ENCODE results near the gene ATP8B2.
"Not testable (repeated sequence)": the region's sequence is repeated elsewhere in the genome, so short reads cannot be mapped to it uniquely, and the experiment has no call there.

ATP8B2 gene

GRCh38 chr1:154320882-154321608 lies 4.3 kb upstream of the ATP8B2 start, which contains the start of gene AQP10:
AQP10 (plus strand) TSS chr1:154321093; CDS start chr1:154321156, 63 bp downstream.
- Histone ChIP-seq H4K20me1 (ENCODE audit: insufficient read depth, low read length) (peaks cover 3% of the 10 kb centered on the region; the same call in 1 of the 2 replicates), H2AFZ (ENCODE audit: low read depth, low read length) (no peak within 1 kb of the TSS), H3K9me3 (ENCODE audit: insufficient read depth, low read length, severe bottlenecking) (peaks cover 12% of the 10 kb centered on the region), H3K9ac (ENCODE audit: low read depth, low read length) (no peak within 1 kb of the TSS), H3K4me2 (ENCODE audit: insufficient read depth, low read length) (no peak within 1 kb of the TSS), H3K27ac (ENCODE audit: low read length) (no peak within 1 kb of the TSS), H3K79me2 (ENCODE audit: insufficient read depth, low read length) (peaks cover 3% of the 10 kb centered on the region), H3K27me3 (ENCODE audit: insufficient read depth, low read length, poor library complexity) (no peaks in the 10 kb centered on the region), H3K36me3 (ENCODE audit: insufficient read depth, low read length) (no peaks in the 10 kb centered on the region), H3K4me1 (ENCODE audit: insufficient read depth, low read length) (peaks cover 17% of the 10 kb centered on the region), H3K4me3 (ENCODE audit: low read depth in 1 of 2, low read length in 2 of 2) (no peak within 1 kb of the TSS)
- TF ChIP-seq CTCF (IDR thresholded peaks at IDR 0.05; ENCODE audit: borderline replicate concordance, extremely low read depth, low read length, poor library complexity, severe bottlenecking) = no peak
- TF ChIP-seq EZH2 (IDR thresholded peaks at IDR 0.05; ENCODE audit: borderline replicate concordance, low read depth, low read length, severe bottlenecking) = no peak
- no peak for DNase-seq
- no peak for ATAC-seq (ENCODE audit: insufficient read depth, low read depth)

GRCh38 chr1:154321609-154321934 lies 3.8 kb upstream of the ATP8B2 start:
- not testable (repeated sequence) for DNase-seq; H3K9me3 ChIP-seq (ENCODE audit: insufficient read depth, low read length, severe bottlenecking); H3K36me3 ChIP-seq (ENCODE audit: insufficient read depth, low read length); H3K79me2 ChIP-seq (ENCODE audit: insufficient read depth, low read length); H4K20me1 ChIP-seq (ENCODE audit: insufficient read depth, low read length); H3K4me2 ChIP-seq (ENCODE audit: insufficient read depth, low read length); H3K27me3 ChIP-seq (ENCODE audit: insufficient read depth, low read length, poor library complexity); H3K27ac ChIP-seq (ENCODE audit: low read length); H2AFZ ChIP-seq (ENCODE audit: low read depth, low read length); H3K4me3 ChIP-seq (ENCODE audit: low read depth in 1 of 2, low read length in 2 of 2); ATAC-seq (ENCODE audit: insufficient read depth, low read depth); H3K9ac ChIP-seq (ENCODE audit: low read depth, low read length)
- H3K4me1 ChIP-seq (ENCODE audit: insufficient read depth, low read length) = peaks cover 22% of the 10 kb centered on the region

GRCh38 chr1:154323493-154323892 lies 1.8 kb upstream of the ATP8B2 start:
- Histone ChIP-seq H3K4me2 (ENCODE audit: insufficient read depth, low read length) (no peak overlapping the region), H3K27ac (ENCODE audit: low read length) (no peak overlapping the region), H3K36me3 (ENCODE audit: insufficient read depth, low read length) (no peaks in the 10 kb centered on the region), H3K9me3 (ENCODE audit: insufficient read depth, low read length, severe bottlenecking) (no peaks in the 10 kb centered on the region), H3K9ac (ENCODE audit: low read depth, low read length) (no peak overlapping the region), H2AFZ (ENCODE audit: low read depth, low read length) (no peak overlapping the region), H3K79me2 (ENCODE audit: insufficient read depth, low read length) (peaks cover 3% of the 10 kb centered on the region), H3K4me3 (ENCODE audit: low read depth in 1 of 2, low read length in 2 of 2) (no peak overlapping the region), H4K20me1 (ENCODE audit: insufficient read depth, low read length) (peaks cover 18% of the 10 kb centered on the region), H3K4me1 (ENCODE audit: insufficient read depth, low read length) (peaks cover 41% of the 10 kb centered on the region), H3K27me3 (ENCODE audit: insufficient read depth, low read length, poor library complexity) (no peaks in the 10 kb centered on the region)
- ATAC-seq (ENCODE audit: insufficient read depth, low read depth) = no peak
- no peak for TF ChIP-seq EZH2 (IDR thresholded peaks at IDR 0.05; ENCODE audit: borderline replicate concordance, low read depth, low read length, severe bottlenecking)
- no peak for TF ChIP-seq CTCF (IDR thresholded peaks at IDR 0.05; ENCODE audit: borderline replicate concordance, extremely low read depth, low read length, poor library complexity, severe bottlenecking)
- DNase-seq = no peak

DNA sequence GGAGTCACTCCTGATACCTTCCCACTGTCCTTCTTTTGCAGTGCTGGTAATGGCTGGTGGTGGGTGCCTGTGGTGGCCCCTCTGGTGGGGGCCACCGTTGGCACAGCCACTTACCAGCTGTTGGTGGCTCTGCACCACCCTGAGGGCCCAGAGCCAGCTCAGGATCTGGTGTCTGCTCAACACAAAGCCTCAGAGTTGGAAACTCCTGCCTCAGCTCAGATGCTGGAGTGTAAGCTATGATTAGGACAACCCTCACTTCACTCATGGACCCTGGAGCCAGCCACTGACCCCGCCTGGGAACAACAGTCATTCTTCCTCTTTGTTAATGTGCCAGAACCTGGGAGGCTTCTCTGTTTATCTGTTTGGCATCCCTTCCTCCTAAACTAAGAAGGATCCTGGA lies 1.1 kb upstream of the ATP8B2 start:
- H3K9ac ChIP-seq (ENCODE audit: low read depth, low read length) = peak overlapping the region; percentile 70; the same call in 1 of the 2 replicates
- H3K27ac ChIP-seq (ENCODE audit: low read length) = no peak overlapping the region
- peak overlapping the region; percentile 92 for H3K4me2 ChIP-seq (ENCODE audit: insufficient read depth, low read length)

More for the DNA sequence above, 1.1 kb upstream of the ATP8B2 start:
- Histone ChIP-seq H3K79me2 (ENCODE audit: insufficient read depth, low read length) (peaks cover 8% of the 10 kb centered on the region), H4K20me1 (ENCODE audit: insufficient read depth, low read length) (peaks cover 23% of the 10 kb centered on the region), H3K4me1 (ENCODE audit: insufficient read depth, low read length) (peaks cover 48% of the 10 kb centered on the region), H3K27me3 (ENCODE audit: insufficient read depth, low read length, poor library complexity) (no peaks in the 10 kb centered on the region), H3K4me3 (ENCODE audit: low read depth in 1 of 2, low read length in 2 of 2) (peak overlapping the region in 1 of 2 experiments; percentile 77; a peak in 2 of 4 replicates), H3K36me3 (ENCODE audit: insufficient read depth, low read length) (no peaks in the 10 kb centered on the region), H3K9me3 (ENCODE audit: insufficient read depth, low read length, severe bottlenecking) (no peaks in the 10 kb centered on the region), H2AFZ (ENCODE audit: low read depth, low read length) (peak overlapping the region; percentile 89)
- DNase-seq = no peak
- no peak for TF ChIP-seq EZH2 (IDR thresholded peaks at IDR 0.05; ENCODE audit: borderline replicate concordance, low read depth, low read length, severe bottlenecking)
- TF ChIP-seq CTCF (IDR thresholded peaks at IDR 0.05; ENCODE audit: borderline replicate concordance, extremely low read depth, low read length, poor library complexity, severe bottlenecking) = no peak
- no peak for ATAC-seq (ENCODE audit: insufficient read depth, low read depth)

All from DND-41 (cell line).